SH-SY5Y (cell line): ENCODE data around the gene MCL1.

Experiments used
- GATA2 ChIP-seq: IDR thresholded peaks from 2 replicates; pipeline ENCODE4 v1.6.1; 2011; ENCODE audit warnings: mild to moderate bottlenecking, low read depth, low read length
- GATA3 ChIP-seq: IDR thresholded peaks from 2 replicates; pipeline ENCODE4 v1.6.1; 2011; ENCODE audit warnings: low read depth, mild to moderate bottlenecking, low read length, moderate library complexity

Gene MCL1

DNA sequence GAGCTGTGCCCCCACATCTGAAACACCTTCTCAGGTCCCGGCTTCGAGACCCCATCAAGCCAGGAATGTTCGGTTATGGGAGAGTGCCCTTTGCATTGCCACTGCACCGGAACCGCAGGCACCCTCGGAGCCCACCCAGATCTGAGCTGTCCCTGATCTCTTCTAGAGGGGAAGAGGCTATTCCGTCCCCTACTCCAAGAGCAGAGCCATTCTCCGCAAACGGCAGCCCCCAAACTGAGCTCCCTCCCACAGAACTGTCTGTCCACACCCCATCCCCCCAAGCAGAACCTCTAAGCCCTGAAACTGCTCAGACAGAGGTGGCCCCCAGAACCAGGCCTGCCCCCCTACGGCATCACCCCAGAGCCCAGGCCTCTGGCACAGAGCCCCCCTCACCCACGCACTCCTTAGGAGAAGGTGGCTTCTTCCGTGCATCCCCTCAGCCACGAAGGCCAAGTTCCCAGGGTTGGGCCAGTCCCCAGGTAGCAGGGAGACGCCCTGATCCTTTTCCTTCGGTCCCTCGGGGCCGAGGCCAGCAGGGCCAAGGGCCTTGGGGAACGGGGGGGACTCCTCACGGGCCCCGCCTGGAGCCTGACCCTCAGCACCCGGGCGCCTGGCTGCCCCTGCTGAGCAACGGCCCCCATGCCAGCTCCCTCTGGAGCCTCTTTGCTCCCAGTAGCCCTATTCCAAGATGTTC lies 25.9 kb downstream of the MCL1 start:
- TF ChIP-seq GATA2 (no peak), GATA3 (no peak)

DNA sequence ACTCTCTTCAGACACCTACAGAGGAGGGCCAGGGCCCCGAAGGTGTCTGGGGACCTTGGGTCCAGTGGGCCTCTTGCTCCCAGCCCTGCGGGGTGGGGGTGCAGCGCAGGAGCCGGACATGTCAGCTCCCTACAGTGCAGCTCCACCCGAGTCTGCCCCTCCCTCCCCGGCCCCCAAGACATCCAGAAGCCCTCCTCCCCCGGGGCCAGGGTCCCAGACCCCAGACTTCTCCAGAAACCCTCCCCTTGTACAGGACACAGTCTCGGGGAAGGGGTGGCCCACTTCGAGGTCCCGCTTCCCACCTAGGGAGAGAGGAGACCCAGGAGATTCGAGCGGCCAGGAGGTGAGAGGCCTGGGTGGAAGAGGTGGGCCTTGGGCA lies 26.5 kb downstream of the MCL1 start:
- no peak for TF ChIP-seq GATA3
- TF ChIP-seq GATA2, result no peak

DNA sequence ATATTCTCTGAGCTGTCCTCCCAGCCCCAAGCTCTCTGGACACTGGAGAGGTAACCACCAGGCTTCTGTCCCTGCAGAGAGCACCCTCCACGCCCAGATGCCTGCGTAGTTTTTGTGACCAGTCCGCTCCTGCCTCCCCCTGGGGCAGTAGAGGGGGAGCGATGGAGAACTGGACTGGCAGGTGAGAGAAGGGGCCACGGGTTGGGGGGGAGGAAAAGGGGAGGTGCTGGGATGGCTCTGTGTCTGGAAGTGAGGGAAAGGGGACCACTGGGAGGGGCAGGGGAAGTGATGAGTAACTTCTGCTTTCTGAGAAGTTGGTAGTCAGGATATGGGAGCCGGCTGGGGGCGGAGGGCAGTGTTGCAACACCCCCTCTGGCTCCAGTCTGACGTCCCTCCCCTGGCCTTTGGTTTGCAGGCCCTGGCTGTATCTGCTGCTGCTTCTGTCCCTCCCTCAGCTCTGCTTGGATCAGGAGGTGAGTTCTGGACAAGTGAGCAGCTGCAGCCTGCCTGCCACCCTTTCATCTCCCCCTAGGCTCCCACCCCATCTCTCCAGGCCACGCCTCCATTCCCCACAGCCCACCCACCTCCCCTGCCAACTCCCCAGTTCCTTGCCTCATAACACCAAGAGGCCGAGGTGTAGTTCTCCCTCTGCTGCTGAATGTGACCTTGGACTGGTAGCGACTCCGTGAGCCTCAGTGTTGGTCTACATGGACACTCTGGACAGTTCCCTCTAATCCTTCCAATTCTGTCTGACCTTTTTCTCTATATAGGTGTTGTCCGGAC lies 27.1 kb downstream of the MCL1 start:
- TF ChIP-seq GATA3 (no peak), GATA2 (no peak)

DNA sequence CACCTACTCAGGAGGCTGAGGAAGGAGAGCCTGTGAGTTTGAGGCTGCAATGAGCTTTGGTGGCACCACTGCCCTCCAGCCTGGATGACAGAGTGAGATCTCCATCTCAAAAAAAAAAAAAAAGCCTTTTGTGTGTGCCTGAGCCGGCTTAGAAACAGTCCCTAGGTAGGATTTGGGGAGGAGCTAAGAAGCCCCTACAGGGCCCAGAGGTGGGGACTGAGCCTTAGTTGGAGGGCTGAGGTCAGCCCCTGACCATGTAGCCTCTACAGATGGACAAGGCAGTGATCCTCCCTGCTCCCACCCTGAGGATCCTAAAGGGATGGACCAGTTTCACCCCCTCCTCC lies 27.7 kb downstream of the MCL1 start:
- no peak for TF ChIP-seq GATA3
- TF ChIP-seq GATA2, result no peak

DNA sequence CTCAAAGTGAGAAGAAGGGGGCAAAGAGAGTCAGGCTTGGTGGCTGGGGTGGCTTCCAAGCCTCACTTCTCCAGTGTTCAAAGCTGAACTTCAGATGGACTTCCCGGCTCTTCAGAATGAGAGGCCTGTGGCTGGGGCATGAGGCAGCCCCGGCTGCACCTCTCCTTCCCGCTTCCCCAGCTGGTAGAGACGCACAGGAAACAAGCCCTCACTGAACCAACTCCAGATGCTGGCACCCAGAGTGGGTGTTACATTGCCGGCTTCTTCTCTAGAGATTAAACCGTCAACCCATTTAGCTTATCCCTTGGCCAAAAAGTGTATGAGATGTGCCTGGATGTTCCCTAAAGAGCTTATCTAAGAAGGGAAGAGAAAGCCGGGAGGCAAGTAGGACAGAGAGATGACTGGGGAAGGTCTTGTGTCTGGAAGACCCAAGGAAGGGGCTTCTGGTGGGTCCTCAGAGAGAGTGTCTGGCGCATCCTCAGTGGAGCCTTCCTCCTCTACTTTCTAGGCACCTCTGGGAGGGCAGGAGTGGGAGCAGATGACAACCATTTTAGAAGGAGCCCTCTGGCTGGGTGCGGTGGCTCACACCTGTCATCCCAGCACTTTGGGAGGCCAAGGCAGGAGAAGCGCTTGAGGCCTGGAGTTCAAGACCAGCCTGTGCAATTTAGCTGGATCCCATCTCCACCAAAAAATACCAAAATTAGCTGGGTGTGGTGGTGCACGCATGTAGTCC lies 28.2 kb downstream of the MCL1 start:
- TF ChIP-seq GATA3 (no peak), GATA2 (no peak)

DNA sequence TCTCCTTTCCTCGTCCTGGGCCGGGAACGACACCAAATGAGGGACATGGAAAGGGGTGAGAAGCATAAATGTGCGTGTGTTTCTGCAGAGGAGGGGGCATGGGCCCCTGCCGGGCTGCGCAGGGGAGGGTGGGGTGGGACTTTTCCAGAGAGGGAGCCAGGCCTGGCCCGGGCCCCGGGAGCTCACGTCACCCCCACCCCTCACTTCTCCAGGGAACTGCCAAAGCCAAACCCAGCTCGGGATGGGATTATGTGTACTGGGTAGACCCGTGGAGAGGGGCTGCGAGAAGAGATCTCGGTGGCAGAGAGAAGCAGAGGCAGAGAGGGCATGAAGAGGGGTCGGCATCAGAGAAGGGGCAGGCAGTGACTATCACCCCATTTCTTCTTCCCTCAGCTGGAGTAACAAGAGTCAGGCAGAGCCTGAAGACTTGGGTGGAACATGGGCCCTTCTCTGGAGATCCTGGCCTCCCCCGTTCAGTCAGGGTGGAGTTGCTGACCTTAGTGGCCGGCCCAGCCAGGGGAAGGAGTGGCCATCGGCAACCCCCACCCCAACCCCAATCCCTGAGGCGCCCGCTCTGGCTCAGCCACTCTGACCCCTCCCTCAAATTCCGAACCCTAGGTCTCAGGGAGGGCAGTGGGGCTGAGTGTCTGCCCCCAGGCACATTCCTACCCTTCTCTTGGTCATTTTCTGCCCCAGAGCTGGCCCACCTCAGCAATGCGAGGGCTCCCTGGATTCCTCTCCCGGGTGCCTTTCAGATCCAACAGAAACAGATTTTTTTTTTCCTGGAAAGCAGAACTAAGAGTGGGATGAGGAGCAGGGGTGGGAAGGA lies 29.0 kb downstream of the MCL1 start:
- TF ChIP-seq GATA2 (no peak), GATA3 (no peak)

DNA sequence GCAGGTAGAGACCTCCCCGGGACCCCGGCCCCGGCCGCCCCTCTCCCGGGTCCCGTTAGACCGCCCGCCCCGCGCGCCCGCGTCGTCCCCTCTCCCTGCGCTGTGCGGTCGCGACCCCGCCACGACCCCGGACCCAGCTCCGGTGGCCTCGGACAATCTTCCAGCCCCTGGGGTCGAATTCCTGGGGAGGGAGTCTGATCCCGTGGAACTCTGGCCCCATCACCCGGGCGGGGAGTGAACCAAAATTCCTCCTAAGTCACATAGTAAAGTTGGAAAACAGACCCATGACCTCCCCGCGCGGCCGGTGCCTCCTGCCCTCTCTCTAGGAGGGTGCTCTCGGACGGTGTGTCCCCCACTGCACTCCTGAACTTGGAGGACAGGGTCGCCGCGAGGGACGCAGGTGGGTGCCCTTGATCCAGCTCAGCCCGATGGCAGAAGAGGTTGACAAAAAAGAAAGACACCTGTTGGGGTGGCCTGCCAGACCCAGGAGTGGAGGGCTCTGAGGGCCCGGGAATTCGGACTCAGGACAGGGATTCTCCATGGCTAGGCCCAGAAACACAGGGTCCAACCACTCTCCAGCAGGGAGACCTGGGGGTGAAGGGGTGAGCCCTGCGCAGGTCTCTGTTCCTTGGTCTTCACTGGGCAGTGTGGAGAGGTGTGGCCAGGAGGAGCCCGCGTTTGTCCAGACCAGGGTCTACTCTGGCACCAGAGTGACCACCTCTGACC lies 29.8 kb downstream of the MCL1 start:
- no peak for TF ChIP-seq GATA2
- no peak for TF ChIP-seq GATA3

DNA sequence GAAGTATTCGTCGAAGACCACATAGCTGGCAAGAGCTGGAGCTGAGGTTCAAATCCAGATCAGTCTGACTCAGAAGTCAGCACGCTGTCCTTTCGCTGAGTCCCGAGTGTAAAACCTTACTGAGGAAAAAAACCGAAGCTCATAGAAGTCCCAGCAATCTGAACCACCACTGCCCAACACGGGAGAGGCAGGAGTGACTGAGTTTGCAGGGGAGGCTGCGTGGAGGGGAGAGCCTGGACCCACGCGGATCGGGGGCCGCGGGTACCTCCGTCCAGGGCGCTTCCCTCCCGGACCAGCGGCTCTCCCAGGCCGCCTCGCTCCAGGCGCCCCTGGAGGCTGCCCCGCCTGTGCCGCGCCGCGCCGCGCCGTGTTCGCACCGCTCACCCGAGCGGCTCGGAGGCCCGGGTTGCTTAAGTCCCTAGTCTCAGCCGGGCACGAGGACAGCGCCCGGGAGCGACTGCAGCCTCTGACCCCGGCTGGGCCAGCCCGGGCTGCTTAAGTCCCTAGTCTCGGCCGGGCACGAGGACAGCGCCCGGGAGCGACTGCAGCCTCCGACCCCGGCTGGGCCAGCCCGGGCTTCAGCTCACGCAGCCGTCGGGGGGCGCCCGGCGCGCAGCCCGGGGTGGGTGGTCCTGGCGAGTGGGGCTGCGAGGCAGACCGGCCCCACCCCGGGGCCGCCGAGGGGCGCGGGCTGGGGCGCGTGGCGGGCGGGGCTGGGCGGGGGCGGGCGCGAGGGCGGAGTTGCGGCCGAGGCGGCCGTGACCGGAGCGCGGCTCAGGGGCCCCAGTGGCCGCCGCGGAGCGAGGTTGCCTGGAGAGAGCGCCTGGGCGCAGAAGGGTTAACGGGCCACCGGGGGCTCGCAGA lies 30.5 kb downstream of the MCL1 start, which contains the start of gene ADAMTSL4:
Gene ADAMTSL4, plus strand, starts transcription at position 777 of the 864 bp plus-strand sequence. CDS start 2,881 bp downstream, outside the sequence.
- no peak for TF ChIP-seq GATA3
- no peak for TF ChIP-seq GATA2

DNA sequence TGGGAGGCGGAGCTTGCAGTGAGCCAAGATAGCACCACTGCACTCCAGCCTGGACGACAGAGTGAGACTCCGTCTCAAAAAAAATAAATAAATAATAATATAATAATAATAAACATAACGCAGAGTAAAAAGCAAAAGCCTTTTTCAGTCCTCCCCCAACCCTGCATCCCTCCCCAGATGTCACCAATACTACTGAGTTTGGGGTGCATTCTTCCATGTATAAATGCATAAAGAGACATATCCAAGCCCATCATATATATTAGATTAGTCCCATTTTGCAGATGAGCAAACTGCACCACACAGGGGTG lies 31.1 kb downstream of the MCL1 start:
- TF ChIP-seq GATA2 (no peak), GATA3 (no peak)

DNA sequence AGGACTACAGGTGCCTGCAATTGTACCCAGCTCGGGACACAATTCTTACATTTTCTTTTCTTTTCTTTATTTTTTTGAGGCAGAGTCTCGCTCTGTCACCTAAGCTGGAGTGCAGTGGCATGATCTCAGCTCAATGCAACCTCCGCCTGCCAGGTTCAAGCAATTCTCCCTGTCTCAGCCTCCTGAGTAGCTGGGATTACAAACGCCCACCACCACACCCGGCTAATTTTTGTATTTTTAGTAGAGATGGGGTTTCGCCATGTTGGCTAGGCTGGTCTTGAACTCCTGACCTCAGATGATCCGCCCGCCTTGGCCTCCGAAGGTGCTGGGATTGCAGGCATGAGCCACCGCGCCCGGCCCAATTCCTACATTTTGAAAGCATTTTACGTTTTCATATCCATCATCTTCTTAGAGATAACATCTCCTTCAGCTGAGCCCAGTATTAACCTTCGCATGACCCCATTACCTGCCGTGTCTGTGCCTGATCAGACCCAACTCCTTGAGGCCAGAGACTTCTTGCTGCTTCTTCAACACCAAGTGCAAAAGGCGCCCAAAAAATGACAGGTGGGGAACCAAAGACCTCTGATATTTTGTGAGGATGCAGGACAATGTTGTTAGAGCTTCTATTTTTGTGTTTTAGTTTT lies 33.0 kb downstream of the MCL1 start:
- TF ChIP-seq GATA3 (no peak), GATA2 (no peak)

DNA sequence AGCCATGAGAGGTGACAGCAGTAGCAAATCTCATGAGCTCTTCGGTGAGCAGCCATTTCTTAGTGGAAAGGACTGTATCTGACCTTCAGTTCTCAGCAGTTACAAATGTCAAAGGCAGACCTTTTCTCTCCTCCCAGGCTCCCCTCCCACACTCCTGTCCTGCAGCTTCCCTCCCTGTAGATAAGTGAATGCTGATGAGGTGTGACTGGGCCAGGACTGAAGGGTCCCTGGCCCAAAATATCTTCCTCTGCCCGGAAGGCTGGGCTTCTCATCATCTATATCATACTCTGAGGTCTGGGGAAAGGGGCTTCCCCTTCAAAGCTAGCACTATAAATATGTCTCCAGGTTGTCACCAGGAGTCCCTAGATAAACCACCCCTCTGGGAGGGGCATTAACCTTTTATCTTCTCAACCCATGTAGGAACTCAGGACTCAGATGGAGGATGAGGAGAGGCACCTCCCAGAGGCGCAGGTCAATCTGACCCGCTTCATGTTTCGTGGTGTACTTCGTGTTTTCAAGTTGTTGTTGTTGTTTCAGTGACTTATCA lies 33.9 kb downstream of the MCL1 start:
- no peak for TF ChIP-seq GATA3

DNA sequence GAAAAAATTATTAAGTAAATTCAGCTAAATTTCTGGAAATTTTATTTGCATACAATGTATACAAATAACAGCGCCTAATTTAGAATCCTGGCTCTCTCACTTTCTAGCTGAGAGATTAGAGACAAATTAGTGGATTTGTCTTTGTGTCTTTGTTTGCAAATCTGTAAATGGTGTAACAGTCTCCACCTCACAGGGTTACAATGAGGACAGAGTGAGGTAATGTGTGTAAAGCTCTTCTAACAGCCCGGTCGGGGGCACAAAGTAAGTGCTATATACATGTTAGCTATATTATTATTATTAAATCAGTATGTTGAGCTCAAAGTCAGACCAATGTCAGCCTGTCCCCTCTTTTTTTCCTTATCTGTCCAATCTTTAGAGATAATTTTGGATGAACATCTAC lies 35.2 kb downstream of the MCL1 start:
- no peak for TF ChIP-seq GATA2
- no peak for TF ChIP-seq GATA3

DNA sequence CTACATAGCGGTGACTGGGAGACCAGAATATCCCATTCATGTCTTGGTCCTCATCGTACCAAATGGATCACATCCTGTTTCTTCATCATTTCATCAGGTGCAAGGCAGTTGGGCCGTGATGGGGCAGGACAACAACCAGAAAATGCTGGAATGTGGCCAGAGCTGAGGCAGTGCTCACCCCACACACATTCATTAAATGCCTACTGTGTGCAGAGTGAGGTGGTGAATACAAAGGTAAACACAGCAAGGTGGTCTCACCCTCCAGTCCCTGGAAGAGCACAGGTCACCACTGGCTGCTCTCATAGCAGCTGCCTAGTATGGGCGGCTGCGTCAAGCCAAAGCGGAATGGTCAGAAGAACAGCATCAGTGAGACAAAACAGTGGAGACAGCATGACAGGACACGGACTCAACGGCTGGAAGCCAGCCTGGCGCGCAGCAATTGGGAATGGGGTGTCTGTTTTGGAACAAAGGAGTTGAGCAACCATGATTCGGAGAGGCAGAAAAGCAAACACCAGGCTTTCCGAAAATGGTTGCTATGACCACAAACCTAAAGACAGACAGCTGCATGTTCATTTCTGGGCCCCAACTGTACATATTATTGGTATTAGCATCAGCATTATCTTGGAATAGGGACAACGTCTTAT lies 35.8 kb downstream of the MCL1 start:
- TF ChIP-seq GATA2, result no peak
- no peak for TF ChIP-seq GATA3
